GM21390 (cell line): ENCODE data around the gene LIN52.
A peak's percentile ranks its signal among the peaks of the same experiment; 100 is the strongest.

ENCODE experiments used
- ATAC-seq: cut with Tn5 transposase; IDR thresholded peaks from one replicate; pipeline ENCODE4 v1.9.1; 2021; ENCODE audit not compliant: unreplicated experiment

Gene LIN52

DNA sequence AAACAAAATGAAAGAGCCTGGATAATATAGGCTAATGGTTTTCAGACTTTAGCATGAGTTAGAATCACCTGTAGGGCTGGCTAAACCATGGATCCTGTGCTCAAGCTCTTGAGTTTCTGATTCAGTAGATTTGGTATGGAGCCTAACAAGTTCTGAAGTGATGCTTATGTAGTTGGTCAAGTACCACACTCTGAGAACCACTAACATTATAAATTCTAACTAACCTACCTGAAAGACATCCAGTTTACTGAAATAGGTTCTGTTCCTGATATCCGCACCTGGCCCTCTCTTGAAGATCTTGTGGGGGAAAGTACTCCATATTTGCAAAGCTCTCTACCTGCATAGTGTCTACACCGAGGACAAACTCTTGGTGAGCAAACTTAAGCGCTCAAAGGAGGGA, 95.1 kb downstream of the LIN52 start:
- no peak for ATAC-seq

DNA sequence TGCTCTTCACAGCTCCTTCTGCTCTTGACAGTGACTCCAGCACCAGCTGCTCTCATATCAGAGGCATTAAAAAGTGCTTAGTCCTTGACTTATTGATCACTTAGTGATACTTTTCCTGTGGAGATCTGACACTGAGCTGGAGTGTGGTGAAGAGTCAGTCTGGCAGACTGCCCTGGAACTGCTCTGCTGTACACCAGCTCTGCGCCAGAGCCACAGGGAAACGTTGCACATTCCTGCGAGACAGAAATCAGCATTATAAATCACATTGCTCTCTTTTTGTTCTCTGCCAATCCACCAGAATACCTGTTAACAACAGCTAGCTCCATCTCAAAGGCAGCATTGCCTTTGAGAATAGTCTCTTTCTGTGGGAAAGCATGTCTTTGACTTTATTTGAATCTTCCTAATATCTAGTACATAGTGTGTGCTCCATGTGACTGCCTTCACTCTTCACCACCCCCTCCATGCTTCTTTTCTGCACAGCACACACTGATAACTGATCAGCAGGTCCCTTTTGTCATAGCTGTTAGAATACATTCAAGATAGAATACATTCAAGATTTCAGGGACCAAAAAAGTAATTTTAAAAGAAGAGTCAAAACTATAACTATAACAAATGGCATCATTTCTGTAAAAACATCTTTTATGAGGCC, 106.3 kb downstream of the LIN52 start:
- ATAC-seq = no peak

GRCh38 chr14:74194506-74195274, 109.9 kb downstream of the LIN52 start:
- no peak for ATAC-seq

- no peak for ATAC-seq
These were observed 110.9 kb downstream of the LIN52 start for GRCh38 chr14:74195623-74196022.

GRCh38 chr14:74198441-74199234, 113.9 kb downstream of the LIN52 start:
- ATAC-seq = no peak

- ATAC-seq = no peak
These were observed 117.4 kb downstream of the LIN52 start for GRCh38 chr14:74202113-74202512.

DNA sequence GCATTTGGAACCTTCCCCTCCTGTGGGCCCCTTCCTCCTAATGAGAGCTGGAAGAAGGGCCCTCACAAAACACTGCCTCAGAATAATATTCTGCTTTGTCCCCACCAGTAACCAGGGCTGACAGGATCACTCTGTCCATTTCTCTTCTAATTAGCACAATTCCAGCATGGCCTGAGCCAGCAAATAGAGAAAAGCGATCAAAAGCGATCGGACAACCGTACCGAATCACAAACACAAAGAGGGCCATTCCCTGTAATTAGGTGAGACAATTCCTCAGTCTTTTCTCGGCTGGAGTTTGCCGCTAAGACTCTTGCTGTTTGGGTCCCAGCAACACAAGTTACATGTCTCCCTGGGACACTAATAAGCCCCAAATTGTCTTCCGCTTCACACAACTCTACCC, 118.9 kb downstream of the LIN52 start:
- no peak for ATAC-seq

- no peak for ATAC-seq
These were observed 119.7 kb downstream of the LIN52 start for GRCh38 chr14:74204491-74204890.

DNA sequence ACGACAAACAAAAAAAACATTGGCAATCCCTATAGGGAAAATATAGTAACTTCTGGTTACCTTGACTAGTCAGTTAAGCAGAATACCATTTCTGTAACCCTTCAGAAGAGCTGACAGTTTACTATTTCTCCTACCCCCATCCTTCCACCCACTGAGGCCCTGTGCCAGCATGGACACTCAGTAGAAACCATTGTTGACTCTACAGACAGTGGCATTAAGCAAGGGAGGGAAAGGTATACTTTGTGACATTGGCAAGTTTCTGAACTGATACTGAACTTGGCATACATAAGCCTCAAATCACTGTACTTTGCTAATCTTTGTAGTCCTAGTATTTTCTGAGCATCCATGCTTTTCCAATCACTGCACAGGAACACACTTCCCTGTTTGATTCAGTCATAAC, 121.1 kb downstream of the LIN52 start:
- ATAC-seq = no peak

DNA sequence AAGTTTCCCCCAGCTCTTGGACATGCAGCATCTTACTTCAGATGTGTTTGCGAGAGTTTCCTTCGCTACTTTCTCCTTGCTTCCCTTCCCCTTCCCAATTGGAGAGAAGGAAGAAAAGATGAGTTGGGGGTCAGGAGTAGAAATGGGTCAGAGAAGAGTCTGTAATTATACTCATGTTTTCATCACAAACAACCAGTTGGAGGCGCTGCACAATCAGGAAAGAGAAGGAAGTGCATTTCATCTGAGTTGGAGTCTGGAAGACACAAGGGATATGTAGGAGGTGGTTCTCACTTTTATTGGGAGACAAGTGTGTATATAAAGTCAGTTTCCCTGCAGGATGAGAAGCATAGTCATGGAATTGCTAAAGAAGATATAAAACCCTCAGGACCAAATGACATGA, 123.2 kb downstream of the LIN52 start:
- ATAC-seq = no peak

DNA sequence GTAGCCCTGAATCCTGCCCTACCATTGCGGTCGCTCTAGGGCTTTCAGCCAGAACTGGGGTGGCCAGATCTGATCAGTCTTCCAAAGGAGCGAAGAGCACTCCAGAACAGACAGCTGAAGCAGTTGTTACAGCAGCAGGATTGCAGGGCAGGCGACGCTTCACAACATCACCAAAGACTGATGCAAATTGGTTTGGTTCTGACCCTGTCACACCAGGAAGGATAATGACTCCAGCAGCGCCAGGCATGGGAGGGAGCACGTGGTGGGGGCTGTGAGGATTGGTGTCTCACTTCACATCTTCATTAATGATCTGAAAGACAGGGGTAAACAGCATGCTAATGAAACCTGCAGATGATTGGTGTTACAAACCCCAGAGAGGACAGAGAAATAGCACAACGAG, 123.9 kb downstream of the LIN52 start:
- ATAC-seq = no peak

- ATAC-seq = no peak
These were observed 127.3 kb downstream of the LIN52 start for GRCh38 chr14:74211945-74212580.

DNA sequence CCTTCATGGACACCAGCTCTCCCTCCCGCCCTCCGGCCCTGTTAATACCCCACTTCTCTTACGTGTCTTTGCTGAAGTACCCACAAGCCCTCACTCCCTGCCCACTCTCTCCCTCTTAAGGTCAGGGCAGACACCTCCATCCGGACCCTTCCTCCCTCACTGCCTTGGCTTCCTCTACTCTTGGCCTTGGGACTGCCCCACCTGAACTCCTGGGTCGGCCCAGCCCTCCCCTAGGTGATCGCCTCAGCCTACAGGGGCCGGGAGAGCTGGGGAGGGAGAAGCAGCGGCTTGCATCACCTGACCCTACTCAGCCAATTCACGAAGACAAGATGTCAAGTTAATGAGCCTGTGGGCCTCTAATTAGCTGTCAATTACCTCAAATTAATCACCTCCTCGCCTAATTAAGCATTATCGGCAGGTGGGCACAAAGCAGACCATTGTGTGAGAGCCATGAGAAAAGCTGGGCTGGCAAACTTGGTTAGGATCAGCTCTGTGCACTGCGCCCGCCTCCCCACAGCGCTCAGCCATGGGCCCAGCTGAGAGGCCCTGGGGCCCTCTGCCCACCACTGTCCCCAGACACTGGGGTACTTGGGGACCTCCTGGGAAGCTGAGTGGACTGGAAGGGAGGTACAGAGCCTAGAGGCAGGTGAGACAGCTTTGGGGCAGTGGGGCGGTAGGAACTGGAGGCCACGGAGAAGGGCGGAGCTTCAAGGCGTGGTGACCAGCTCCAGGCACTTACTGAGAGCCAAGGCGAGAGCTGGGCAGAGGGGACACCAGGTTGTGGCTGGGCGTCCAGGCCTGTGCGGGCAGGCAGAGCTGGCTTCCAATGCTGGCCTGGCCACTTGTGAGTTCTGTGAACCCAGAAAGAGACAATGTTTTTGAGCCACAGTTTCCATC, 129.4 kb downstream of the LIN52 start:
- no peak for ATAC-seq

GRCh38 chr14:74216671-74217070, 131.9 kb downstream of the LIN52 start:
- no peak for ATAC-seq

- ATAC-seq = peak; percentile 66
These were observed 133.1 kb downstream of the LIN52 start for GRCh38 chr14:74217672-74218448.

DNA sequence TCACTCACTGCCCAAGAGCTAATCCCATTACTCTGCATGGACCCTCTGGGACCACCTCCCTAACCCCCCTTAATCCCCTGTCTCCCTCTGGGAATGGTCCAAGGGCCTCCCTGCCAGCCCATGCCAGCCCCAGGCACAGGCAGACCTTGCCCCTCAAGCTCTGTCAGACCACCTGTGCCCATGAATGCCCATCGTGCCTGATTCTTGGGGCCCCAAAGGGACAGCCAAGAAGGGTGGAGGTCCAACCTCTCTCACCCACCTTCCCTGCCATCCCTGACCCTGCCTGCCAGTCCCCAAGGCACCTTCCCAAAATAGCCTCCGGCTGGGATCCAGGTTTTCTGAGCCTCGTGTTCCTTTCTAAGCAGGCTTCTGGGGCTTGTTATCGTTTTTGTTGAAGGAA, 133.7 kb downstream of the LIN52 start:
- ATAC-seq = no peak

- ATAC-seq = no peak
These were observed 134.8 kb downstream of the LIN52 start for GRCh38 chr14:74219277-74220205.

DNA sequence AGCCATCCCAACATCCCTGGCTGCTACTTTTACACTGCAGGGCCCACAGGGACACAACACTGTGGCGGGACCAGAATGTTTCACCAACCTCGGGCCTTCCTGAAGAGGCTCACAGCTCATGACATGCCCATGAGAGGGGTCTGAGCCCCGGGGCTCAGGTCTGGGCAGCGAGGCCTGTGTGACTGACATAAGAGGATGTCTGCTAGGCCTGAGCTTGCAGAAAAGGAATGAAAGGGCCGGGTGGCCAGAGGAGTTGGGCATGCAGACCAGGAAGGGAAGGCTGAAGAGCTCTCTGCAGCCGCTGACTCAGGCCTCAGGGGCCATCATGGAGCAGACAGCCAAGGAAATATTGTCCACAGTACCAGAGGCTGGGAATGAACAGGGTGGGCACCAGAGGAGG, 136.2 kb downstream of the LIN52 start:
- ATAC-seq = no peak

- no peak for ATAC-seq
These were observed 137.0 kb downstream of the LIN52 start for GRCh38 chr14:74221741-74222140.
